Spleen (tissue), 7 donors: ENCODE measurements around the gene NLRP1.

Experiments
- CTCF ChIP-seq, 11 experiments: fragments of 200-600 bp in 7 of 11; fragments of 450-650 bp in 4 of 11; sonication (generic) in 4 of 11; IDR thresholded peaks in 8 of 11; conservative IDR thresholded peaks in 3 of 11; 1 replicate in 7 of 11; 2 replicates in 4 of 11; pipeline versions ENCODE4 v1.4.0 to v1.8.0; 2016 to 2021; ENCODE audit warnings: antibody characterized with exemption in 11 of 11, inconsistent platforms in 4 of 11, mild to moderate bottlenecking in 1 of 11
- POLR2A ChIP-seq, 3 donors: fragments of 450-650 bp; IDR thresholded peaks; one replicate each; pipeline ENCODE4 v1.5.1; 2017; ENCODE audit warnings: antibody characterized with exemption in 3 of 3, mild to moderate bottlenecking in 1 of 3
- POLR2AphosphoS5 ChIP-seq, 3 donors: sonication (generic); formaldehyde crosslinking; IDR thresholded peaks; one replicate each; pipeline ENCODE4 v1.5.1; 2017; ENCODE audit warnings: antibody characterized with exemption in 3 of 3
- donor health status: DM: no; HTN: no; CAD: no; lungs with moderate emphysema.
- donor health status: DM: no; HTN: no; CAD: no.
- donor health status: DM: no; HTN: no; CAD: no.

GRCh38 chr17:5598457-5598856 is 14.1 kb upstream of the NLRP1 start:
- TF ChIP-seq POLR2AphosphoS5 (IDR thresholded peaks at IDR 0.05) (no peak), POLR2A (IDR thresholded peaks at IDR 0.05) (no peak), CTCF (IDR thresholded peaks at IDR 0.05 in 8 of 11, conservative IDR thresholded peaks at IDR 0.05 in 3 of 11) (no peak)
